CD4-positive, alpha-beta T cell treated with Interleukin-2 at 100 ng/mL for 4 hours (primary cell): ENCODE measurements around the gene CABLES1.
"Not testable (repeated sequence)": the region's sequence is repeated elsewhere in the genome, so short reads cannot be mapped to it uniquely, and the experiment has no call there.

Experiments
- DNase-seq: peaks from one replicate; pipeline ENCODE4 v3.0.0-alpha.2; 2020; ENCODE audit warnings: low spot score

Gene CABLES1

DNA sequence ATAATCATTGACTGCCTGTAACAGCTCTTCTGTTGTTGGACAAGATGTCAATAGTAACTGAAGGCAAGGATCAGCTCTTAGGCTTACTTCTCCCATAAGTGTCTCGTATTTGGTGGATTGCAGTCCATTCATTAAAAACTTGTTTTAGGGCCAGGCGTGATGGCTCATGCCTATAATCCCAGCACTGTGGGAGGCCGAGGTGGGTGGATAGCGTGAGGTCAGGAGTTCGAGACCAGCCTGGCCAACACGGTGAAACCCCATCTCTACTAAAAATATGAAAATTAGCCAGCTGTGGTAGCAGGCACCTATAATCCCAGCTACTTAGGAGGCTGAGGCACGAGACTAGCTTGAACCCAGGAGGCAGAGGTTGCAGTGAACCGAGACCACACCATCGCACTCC, 26.1 kb upstream of the CABLES1 start:
- not testable (repeated sequence) for DNase-seq

DNA sequence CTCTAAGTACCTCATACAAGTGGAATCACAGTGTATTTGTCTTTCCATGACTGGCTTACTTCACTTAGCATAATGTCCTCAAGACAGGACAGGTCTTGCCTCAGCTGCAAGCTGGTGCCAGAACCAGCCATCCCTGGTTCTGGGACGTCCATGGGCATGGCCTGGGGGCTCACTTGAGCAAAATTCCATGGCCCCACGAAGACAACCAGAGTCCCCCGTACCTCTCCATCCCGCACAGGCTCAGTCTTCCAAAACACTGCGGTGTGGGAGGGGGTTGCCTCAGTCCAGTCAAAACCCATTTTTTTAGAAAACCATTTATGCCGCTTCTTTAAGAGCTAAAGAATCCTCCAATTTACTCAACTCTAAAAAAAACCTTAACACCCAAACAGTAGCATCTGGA, 21.7 kb upstream of the CABLES1 start:
- no peak for DNase-seq

DNA sequence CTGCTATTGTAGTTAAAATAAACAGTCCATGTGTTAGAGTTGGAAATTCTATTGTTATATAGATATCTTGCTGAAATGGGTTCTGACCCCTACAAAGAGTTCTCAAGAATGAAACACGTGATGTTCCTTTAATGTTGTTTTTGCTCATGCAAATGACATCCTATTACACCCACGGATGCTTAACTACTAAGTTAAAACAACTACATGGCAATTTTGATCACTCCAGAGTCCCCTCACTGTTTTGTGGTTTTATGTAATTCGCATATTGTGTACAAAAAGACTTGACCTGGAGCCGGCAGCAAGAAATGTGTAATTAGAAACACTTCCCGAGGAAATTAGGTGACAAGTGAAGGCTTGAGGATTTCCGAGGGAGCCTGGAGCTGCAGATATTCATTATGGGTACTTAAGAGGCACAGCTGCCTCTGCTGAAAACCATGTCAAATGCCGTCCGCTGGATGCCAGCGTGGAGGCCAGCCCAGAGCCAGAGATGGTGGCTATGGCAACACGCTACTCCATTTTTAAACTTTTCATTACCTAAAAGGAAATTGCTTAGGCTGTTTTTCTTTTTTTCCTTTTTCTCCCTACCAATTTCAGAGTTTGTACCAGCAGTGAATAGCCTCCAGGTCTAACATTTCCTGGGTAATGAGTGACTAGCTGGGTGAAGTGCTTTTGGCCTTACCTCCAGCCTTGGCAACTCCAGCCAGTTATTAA, 21.0 kb upstream of the CABLES1 start:
- DNase-seq = no peak

DNA sequence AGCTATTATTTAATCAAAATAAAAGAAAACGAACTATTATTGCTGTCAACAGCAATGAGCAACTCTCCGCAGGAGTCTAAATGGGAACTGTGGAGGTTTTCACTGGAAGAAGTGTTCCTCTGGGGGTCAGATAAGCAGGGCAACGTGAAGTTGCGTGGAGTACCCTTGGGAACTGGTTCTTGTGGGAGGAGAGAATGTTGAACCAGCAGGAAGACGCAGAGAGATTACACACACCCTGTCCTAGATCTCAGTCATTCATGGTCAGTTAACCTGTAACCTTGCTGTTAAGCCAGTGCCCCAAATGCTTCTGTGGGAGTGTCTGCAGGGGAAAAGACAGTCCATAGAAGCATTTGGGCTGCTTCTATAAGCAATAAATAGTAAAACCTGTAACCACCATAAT, 20.4 kb upstream of the CABLES1 start:
- DNase-seq = no peak

DNA sequence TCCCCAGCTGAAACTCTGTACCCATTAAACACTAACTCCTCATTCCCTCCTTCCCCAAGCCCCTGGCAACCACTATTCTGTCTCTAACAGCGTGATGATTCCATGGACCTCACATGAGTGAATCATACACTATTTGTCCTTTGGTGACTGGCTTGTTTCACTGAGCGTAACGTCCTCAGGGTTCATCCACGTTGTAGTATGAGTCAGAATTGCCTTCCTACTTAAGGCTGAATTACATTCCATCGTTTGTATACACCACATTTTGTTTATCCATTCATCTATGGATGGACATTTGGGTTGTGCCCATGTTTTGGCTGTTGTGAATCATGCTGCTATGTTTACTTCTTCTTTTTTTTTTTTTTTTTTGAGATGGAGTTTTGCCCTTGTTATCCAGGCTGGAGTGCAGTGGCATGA, 19.6 kb upstream of the CABLES1 start:
- no peak for DNase-seq

DNA sequence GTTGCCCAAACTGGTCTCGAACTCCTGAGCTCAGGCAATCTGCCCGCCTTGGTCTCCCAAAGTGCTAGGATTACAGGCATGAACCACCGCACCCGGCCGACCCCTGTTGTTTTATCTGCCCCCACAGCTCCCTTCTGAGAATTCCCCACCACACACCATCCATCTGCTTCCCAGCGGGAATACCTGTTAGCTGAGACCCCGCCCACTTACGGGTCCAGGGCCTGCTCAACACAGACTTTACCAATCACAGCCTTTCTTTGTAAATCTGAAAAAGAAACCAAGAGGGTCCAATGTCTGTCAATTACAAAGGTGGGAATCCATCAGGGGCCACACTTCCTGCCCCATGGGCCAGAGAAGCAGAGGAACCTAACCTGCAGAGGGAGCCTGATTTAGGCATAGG, 14.2 kb upstream of the CABLES1 start:
- DNase-seq = no peak

DNA sequence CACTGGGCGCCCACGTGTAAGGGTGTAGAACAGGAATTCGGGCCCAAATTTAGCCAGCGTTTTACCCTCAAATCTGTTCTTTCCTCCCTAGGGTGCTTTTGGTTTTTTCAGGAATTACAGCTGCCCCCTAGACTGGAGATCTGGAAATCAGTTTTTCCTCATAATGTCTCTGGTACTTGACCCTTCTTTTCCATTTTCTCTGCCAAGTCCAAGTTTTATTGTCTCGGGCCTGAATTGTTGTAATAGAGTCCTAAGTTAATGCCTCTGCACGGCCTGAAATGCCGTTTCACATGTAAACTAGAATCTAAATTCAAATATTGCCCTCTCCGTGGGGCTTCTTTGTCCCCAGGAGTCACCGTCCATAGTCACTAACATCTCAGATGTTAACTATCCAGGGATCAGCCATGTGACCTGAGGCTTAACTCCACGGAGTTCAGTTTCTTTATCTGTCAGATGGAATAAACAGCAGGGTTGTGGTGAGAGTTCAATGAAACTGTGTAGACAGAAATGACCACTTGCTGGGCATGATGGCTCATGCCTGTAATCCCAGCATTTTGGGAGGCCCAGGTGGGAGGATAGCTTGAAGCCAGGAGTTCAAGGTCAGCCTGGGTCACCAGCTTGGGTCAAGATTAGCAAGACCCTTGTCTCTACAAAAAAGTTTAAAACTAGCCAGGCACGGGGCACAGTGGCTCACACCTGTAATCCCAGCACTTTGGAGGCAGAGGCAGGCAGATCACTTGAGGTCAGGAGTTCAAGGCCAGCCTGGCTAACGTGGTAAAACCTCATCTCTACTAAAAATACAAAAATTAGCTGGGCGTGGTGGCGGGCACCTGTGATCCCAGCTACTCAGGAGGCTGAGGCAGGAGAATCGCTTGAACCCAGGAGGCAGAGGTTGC, 12.7 kb upstream of the CABLES1 start:
- DNase-seq = no peak

DNA sequence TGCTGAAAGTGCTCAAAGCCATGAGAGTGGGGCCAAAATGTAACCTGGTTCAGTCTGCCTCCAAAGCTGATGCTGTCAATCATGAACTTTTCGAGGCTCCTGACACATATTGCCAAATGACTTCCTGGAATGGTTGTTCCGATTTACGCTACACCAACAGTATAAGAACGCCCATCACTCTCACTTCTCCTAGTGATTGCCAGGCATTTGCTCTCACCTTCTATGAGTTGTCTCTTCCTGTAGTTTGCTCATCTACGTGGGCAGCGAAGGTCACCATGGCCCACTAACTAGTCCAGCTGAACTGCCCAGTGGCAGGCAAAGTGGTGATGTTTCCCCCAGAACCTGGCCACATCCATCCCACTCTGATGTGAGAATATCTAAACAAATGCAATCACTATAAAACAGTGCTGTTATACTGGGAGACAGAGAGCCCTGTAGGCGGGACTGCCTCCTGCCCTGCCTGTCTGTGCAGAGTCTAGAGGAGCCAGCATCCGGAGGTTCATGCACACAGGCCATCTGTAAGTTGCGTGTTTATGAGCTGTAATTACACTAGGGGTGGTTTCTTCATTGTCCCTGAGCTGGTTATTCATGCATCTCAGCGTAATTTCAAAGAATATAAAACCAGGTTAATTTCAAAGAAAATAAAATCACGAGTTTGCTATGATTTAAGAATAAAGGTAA, 8.8 kb upstream of the CABLES1 start:
- DNase-seq = no peak

DNA sequence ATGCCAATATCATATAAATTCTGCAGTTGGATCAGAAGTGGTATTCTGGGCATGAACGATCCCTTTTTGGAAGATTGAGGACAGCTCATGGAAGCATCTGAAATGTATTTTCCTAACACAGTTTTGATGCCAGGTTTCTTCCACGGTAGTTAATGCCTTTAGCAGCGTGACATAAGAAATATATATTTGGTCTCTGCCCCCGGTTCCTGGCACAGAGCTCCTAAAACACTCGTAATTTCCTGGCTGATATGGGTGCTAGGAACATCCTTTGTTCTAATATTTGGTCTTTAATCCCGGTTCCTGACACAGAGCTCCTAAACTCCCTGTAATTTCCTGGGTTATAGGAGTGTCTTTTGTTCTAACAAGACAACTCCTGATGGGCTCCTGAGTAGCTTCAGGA, 8.2 kb upstream of the CABLES1 start:
- no peak for DNase-seq

DNA sequence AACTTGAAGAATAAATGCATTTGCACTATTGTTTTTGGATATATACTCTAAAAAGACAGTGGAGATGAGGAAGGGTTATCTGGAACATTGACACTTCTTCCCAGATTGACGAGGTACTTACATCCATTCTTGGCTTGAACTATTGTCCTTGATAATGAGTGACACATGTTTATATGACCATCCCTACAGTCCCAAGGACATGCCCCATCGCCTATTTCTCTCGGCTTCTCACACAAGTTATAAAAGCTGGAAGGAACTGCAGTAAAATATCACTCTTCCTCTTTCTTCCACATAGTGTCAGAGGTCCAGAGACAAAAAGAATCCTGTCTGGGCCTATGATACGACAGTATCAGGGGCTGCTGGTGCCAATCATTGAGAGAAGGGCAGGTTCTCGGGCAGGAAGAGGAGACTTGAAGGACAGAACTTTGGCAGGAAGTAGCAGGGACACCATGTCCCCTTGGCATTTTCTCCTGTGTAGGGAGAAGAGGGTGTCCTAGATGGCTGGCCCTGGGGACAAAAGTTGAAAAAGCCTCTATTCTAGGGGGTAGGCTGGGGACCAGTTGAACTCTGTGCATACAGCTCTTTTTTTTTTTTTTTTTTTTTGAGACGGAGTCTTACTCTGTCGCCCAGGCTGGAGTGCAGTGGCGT, 5.8 kb upstream of the CABLES1 start:
- DNase-seq = no peak

DNA sequence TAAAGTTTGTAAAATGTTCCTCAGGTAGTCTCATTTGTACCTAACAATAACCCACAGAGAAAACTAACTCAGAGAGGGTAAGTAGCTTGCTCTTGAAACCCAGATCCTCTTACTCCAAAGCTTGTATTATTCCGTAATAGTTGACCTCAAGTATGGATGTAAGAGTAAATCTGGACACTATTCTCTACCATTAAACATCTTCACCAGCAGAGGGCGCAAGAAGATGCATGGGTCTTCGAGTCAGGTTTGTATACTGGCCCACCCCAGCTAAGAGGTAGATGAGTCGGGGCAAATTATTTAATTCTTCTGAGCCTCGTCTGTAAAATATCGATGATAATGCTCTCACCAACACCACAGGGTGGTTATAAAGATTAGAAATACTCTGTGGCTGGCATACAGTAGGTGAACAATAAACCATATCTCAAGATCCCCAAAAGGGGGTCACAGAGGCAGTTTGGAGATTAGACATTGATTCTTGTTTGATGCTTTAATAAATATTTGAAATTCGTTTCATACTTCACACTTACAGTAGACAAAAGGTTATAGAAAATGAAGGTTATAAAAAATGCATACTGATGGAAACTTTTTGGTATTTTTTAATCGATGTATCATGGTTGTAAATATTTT, 3.5 kb upstream of the CABLES1 start:
- DNase-seq = peak; percentile 77

DNA sequence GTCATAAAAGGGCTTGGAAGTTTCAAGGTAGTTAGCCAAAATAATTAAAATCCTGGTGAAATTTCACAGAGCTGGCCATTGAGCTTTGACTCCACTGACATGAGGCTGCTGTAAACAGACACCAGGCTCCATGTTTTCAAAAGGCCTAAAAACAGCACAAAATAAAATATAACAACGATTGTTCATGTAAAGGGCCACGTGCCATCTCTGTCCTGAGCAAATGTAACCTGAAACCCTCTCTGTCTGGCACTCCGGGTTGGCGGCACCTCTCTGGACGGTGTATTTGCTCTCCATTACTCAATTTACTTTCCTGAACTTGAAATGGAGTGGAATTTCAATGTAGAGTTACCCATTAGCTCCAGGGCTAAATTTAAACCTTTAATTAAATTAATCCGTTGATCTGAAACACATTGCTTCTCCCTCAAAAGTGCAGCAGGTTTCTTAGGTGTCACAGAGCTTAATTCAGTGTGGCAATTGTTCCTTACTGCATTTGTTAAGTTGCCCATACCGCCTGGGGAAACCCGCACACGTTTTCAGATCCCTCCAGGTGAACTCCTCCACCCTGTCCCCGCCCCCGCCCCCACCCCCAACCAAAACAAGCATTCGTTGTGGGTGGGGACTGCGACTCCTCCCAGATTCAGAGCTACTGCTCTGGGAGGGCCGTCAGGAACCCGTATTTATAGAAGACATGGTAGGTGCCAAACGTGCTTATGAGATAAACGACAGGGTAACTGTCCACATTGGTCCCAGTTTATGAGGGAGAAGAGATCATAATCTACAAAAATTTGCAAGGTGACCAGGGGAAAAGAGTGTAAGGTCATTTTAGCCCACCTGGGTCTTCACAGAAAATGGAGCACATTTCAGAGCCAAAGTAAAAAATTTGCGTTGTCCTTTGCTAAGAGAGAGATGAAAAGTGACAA, 1.2 kb upstream of the CABLES1 start:
- no peak for DNase-seq

DNA sequence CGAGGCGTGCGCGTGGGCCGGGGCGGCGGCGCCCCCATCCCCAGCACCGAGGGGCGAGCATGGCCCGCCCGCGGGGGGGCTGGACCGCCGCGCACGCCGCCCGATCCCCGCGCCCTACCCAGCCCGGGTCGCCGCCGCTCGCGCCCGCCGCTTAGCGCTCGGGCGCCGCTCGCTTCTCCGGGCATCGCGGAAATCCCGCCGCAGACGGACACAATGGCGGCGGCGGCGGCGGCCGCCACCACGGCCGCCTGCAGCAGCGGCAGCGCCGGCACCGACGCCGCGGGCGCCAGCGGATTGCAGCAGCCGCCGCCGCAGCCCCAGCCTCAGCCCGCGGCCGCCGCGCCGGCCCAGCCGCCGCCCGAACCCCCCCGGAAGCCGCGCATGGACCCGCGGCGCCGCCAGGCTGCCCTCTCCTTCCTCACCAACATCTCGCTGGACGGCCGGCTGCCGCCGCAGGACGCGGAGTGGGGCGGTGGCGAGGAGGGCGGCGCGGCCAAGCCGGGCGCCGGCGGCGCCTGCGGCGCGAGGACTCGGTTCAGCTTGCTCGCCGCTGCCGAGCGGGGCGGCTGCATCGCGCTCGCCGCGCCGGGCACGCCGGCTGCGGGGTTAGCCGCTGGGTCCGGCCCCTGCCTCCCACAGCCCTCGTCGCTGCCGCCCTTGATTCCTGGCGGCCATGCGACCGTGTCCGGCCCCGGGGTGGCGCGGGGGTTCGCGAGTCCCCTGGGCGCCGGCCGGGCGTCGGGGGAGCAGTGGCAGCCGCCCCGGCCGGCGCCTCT, 453 bp downstream of the CABLES1 start:
- DNase-seq = no peak

DNA sequence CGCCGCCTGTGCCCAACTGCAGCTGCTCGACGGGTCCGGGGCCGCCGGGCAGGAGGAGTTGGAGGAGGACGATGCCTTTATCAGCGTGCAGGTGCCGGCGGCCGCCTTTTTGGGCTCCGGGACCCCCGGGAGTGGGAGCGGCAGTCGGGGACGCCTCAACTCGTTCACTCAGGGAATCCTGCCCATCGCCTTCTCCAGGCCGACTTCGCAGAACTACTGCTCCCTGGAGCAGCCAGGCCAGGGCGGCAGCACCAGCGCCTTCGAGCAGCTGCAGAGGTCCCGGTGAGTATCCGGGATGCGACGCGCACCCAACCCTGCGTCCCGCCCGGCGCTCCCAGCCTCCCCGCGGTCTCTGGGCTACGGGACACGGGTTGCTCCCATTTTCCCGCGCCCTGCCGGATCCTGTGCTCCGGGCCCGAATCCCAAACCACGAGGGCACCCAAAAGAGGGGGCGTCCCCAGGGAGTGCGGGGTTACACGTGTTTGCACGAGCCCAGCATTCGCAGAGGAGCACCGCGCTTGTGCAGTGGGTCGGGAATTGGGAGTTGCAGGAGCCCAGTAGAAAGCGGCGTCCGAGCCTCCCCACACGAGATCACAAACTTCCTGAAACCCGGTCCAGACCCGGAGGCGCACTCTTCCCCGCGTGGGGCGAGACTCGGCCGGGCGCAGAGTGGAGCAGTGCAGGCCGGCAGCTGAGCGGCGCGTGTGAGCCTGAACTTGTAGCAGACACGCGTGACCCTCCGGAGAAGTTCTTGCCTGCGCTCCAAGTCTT, 1.2 kb downstream of the CABLES1 start:
- no peak for DNase-seq

DNA sequence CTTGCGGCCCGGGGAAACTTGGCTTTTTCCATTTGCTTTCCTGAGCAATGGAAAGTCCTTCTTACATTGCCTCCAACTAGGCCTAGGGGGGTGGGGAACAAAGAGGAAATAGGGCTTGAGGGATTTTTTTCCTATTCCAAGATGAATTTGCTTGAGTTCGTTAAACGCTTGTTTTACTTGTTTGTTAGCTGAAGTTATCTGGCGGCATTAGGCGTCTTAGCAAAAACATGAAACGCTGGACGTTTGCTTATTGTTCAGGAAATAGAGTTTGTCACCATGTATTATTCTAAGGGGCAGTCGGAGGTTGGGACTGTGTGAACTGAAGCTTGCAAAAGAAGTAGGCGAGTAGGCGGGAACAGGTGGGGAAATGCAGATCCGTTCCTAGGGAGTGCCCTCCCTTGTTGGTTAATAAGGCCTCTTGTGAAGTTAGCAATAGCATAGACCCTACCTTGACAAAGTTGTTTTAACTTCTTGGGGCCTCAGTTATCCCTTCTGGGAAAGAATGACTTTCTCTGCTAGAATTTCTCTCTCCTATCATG, 1.9 kb downstream of the CABLES1 start:
- DNase-seq = no peak

DNA sequence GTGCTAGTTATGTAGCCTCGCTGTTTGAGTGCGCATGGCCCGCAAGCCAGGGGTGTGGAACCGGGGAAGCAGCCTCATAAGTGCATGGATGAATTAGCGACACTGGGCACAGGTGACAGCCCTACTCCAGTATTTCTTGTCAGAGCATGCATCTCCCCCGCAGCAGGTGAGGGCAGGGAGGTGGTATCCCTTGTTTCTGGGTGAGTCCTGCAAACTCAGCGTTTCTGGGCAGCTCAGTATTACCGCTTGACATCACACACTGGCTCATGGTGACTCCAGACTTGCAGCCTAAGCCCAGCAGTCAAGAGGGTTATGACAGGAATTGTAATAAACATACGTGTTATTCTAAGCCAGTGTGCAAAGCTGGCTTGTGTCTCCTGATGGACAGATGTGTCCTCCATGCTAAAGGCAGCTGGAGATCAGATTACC, 2.5 kb downstream of the CABLES1 start:
- no peak for DNase-seq

DNA sequence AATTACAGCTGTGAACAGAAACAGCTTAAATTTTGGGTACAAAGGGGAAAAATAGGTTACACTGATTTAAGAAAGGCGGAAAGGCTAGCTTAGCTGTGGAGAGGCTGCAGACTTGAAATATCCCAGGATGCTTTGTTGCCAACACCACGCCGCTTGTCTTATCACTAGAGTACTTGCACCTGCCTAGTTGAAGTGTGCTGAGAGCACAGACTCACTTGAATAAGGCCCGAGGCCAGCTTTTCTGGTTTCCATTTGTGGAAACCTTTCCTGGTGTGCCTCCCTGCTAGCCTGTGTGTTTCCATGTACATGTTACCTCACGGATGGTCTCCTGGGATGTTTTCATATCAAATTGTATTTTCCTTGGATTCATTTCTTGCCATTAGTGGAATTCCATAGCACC, 3.2 kb downstream of the CABLES1 start:
- DNase-seq = no peak

DNA sequence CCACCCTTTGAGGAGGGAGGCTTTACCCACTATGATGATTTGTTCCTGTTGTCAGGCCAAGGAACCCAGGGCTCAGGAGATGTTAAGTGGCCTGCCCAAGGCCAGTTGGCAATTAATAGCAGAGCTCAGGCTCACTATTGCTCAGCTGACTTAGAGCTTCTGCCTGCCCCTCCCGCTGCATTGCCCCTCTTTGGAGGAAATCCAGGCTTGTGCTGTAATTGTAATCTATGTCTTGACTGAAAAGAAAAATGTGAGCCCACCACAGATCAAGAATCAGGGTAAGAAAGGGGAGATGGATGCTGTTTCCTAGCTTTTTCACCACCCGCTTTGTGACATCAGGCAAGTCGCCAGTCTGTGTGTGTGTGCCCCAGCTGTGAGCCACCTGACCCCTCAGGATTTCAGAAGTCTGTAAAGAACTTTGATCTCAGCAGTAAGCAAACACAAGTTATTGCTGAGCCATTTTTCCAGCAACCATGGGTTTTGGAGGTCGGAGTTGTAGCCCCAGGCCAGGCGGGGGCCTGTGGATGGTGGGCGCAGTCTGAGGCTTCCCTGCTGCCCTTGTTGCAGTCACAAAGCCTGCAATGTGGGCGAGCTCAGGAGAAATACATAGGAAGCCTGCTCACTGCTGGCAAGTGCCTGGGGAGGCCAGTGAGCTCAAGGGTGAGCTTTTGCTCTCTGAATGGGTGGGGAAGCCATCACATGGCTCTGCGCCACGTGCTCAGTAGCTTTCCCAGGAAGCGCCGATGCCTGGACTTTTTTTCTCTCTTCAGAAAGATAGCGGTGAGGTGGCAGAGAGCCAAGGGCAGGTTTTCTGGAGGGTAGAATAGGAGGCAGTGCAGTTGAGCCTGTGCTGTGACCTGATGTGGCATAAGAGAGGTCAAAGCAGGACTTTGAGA, 6.1 kb downstream of the CABLES1 start:
- DNase-seq = no peak
